Effector CD4-positive, alpha-beta T cell (primary cell): Measurements from ENCODE around the gene SP100.
"Not testable (repeated sequence)": the region's sequence is repeated elsewhere in the genome, so short reads cannot be mapped to it uniquely, and the experiment has no call there.

Experiments used
- DNase-seq: peaks from one replicate; pipeline ENCODE4 v3.0.0-alpha.2; 2020

Gene SP100

GRCh38 chr2:230471074-230471473, 55.1 kb downstream of the SP100 start:
- DNase-seq: no peak

- DNase-seq: no peak
Observed at GRCh38 chr2:230472621-230473018, 56.6 kb downstream of the SP100 start.

GRCh38 chr2:230473378-230473777, 57.4 kb downstream of the SP100 start:
- no peak for DNase-seq

GRCh38 chr2:230475143-230475542, 59.1 kb downstream of the SP100 start:
- no peak for DNase-seq

- DNase-seq: no peak
Observed at GRCh38 chr2:230485801-230486341, 69.9 kb downstream of the SP100 start.

- DNase-seq: not testable (repeated sequence)
Observed at GRCh38 chr2:230491219-230491618, 75.2 kb downstream of the SP100 start.

- no peak for DNase-seq
Observed at GRCh38 chr2:230492107-230492506, 76.1 kb downstream of the SP100 start.

- no peak for DNase-seq
Observed at GRCh38 chr2:230494980-230495379, 79.0 kb downstream of the SP100 start.

- DNase-seq: no peak
Observed at GRCh38 chr2:230496891-230497290, 80.9 kb downstream of the SP100 start.

GRCh38 chr2:230498506-230499107, 82.6 kb downstream of the SP100 start:
- no peak for DNase-seq

- no peak for DNase-seq
Observed at GRCh38 chr2:230502593-230502992, 86.6 kb downstream of the SP100 start.

- no peak for DNase-seq
Observed at GRCh38 chr2:230503798-230504197, 87.8 kb downstream of the SP100 start.

- DNase-seq: no peak
Observed at GRCh38 chr2:230505162-230505561, 89.2 kb downstream of the SP100 start.

- no peak for DNase-seq
Observed at GRCh38 chr2:230512955-230513748, 97.2 kb downstream of the SP100 start.

- no peak for DNase-seq
Observed at GRCh38 chr2:230520061-230520874, 104.3 kb downstream of the SP100 start.

GRCh38 chr2:230520875-230521155, 104.8 kb downstream of the SP100 start:
- DNase-seq: no peak

- no peak for DNase-seq
Observed at GRCh38 chr2:230521386-230521785, 105.4 kb downstream of the SP100 start.

GRCh38 chr2:230525682-230526081, 109.7 kb downstream of the SP100 start:
- no peak for DNase-seq

- DNase-seq: no peak
Observed at GRCh38 chr2:230537531-230537976, 121.6 kb downstream of the SP100 start.

GRCh38 chr2:230540332-230540731, 124.3 kb downstream of the SP100 start:
- DNase-seq: no peak

GRCh38 chr2:230541934-230542380, 126.0 kb downstream of the SP100 start:
- DNase-seq: no peak

GRCh38 chr2:230542751-230543150, 126.8 kb downstream of the SP100 start:
- DNase-seq: no peak

GRCh38 chr2:230552181-230552580, 136.2 kb downstream of the SP100 start:
- no peak for DNase-seq
